Measurements from ENCODE around the gene SRR. TPM values are rescaled to one million over a fixed set of nuclear protein-coding genes. Genes with fewer than 3 reads are reported as not detected.

SRR gene
- total RNA-seq, 1 experiment from 2014 or later, result 52.3 TPM

DNA sequence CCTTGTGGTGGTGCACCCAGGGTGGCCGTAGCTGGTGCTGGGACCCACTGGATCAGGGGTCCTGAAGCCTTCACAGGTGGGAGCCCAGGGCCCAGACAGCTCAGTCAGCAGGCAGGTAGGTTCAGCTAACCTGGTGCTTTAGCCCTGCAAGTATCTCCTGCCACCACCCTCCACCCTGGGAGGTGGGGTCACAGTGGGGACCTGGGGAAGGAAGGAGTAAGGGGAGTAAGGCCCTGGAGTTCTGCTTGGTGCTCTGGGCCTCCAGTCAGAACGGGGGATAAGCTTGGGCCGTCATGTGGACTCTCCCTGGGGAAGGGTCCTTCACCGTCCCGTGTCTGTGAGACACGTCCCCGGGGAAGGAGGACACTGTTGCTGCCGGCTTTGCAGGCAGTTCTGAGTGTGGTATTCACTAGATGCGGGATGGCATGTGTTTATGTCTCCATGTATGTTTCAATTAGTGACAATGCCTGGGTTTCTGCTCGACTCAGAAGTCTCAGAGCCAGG, 54.2 kb downstream of the SRR start:
- Histone ChIP-seq H3K9me3 (ENCODE audit: insufficient read depth, low read depth) (no peaks in the 10 kb centered on the region), H2AFZ (no peak overlapping the region), H3K27me3 (ENCODE audit: insufficient read depth, low read depth) (no peaks in the 10 kb centered on the region), H3K4me2 (peak overlapping the region; percentile 60), H3K79me2 (ENCODE audit: low read depth) (0 out of 2 replicates have a peak, but pooled peaks cover 4% of the 10 kb centered on the region), H3K36me3 (ENCODE audit: low read depth) (no peaks in the 10 kb centered on the region), H3K9me2 (ENCODE audit: insufficient read depth) (no peaks in the 10 kb centered on the region), H3F3A (ENCODE audit: insufficient read depth, low read depth) (peaks cover 48% of the 10 kb centered on the region), H4K20me1 (ENCODE audit: insufficient read depth) (peaks cover 3% of the 10 kb centered on the region; the same call in 1 of the 2 replicates), H3K4me3 (no peak overlapping the region), H3K4me1 (replicated peaks; ENCODE audit: insufficient read depth) (peaks cover 50% of the 10 kb centered on the region), H3K27ac (peak overlapping the region; percentile 89)
- POLR2A ChIA-PET (ENCODE audit: unreplicated experiment), result no interaction called here
- intact Hi-C loops (cut with micrococcal nuclease; ENCODE audit: unreplicated experiment), result loop anchor here (2.0 to 5.0 kb wide), 5 partner anchors 35 to 306 kb away; partner anchors contain the start of genes MNT, SMG6 and SRR
- TF ChIP-seq, protein P1, sequence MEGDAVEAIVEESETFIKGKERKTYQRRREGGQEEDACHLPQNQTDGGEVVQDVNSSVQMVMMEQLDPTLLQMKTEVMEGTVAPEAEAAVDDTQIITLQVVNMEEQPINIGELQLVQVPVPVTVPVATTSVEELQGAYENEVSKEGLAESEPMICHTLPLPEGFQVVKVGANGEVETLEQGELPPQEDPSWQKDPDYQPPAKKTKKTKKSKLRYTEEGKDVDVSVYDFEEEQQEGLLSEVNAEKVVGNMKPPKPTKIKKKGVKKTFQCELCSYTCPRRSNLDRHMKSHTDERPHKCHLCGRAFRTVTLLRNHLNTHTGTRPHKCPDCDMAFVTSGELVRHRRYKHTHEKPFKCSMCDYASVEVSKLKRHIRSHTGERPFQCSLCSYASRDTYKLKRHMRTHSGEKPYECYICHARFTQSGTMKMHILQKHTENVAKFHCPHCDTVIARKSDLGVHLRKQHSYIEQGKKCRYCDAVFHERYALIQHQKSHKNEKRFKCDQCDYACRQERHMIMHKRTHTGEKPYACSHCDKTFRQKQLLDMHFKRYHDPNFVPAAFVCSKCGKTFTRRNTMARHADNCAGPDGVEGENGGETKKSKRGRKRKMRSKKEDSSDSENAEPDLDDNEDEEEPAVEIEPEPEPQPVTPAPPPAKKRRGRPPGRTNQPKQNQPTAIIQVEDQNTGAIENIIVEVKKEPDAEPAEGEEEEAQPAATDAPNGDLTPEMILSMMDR (conservative IDR thresholded peaks at IDR 0.05), result no peak
- no peak for TF ChIP-seq EZH2 (IDR thresholded peaks at IDR 0.05; ENCODE audit: low read depth)
- no TSS peak for BruUV-seq (replicated peaks)
- CTCF ChIA-PET, result interaction anchor here (0.7 kb wide), 1 partner anchor 22 kb away, joined by 3 read pairs; no protein-coding TSS in a partner anchor
- no peak for DNase-seq

DNA sequence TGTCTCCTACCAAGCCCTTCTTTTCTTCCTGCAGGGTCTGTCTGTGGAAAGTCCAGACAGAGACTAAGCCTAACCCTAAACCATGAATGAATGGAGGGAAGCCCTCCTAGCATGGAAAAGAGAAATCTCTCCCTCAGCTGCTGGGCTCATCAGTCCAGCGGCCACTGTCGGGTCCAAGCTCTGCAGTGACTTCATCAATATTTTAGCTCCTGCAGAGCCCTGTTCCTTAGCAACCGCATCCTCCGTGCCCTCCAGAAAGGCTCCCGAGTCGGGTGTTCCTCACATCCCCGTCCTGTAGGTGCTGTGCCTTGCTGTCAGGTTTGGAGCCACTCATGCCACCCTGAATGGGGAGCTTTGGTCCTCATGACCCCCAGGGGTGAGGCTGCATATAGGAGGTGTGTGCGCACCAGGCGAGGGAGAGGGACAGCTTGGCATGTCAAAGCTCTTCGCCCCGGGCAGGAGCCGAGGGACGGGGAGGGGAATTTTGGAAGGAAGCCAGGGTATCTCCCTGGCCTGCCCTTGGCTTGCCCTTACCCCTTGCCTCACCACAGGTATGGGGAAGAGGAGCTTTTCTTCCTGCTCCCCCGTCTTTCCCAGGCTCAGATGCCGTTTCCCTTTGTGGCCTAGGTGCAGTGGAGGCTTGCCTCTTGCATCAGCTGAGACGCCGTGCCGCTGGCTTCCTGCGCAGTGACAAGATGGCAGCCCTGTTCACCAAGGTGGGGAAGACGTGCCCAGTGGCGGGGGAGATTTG, 57.4 kb downstream of the SRR start:
- no peak overlapping the region for H2AFZ ChIP-seq
- peaks cover 43% of the 10 kb centered on the region for H3K4me1 ChIP-seq (replicated peaks; ENCODE audit: insufficient read depth)
- peaks cover 38% of the 10 kb centered on the region for H3F3A ChIP-seq (ENCODE audit: insufficient read depth, low read depth)
- CTCF ChIA-PET, result interaction anchor here (0.6 to 1.3 kb wide), 6 partner anchors 13 to 314 kb away, joined by 3 to 11 read pairs (median 6); no protein-coding TSS in a partner anchor
- no peak overlapping the region for H3K4me3 ChIP-seq
- no TSS peak for BruUV-seq (replicated peaks)
- 0 out of 2 replicates have a peak, but pooled peaks cover 3% of the 10 kb centered on the region for H4K20me1 ChIP-seq (ENCODE audit: insufficient read depth)
- peak; percentile 72 to 84 for DNase-seq
- no peak overlapping the region for H3K27ac ChIP-seq
- TF ChIP-seq EZH2 (IDR thresholded peaks at IDR 0.05; ENCODE audit: low read depth), result no peak
- TF ChIP-seq, protein P1 (conservative IDR thresholded peaks at IDR 0.05), result no peak
- H3K36me3 ChIP-seq (ENCODE audit: low read depth), result no peaks in the 10 kb centered on the region
- intact Hi-C loops (cut with micrococcal nuclease; ENCODE audit: unreplicated experiment), result no loop called here
- H3K27me3 ChIP-seq (ENCODE audit: insufficient read depth, low read depth), result no peaks in the 10 kb centered on the region
- no peaks in the 10 kb centered on the region for H3K9me2 ChIP-seq (ENCODE audit: insufficient read depth)
- H3K79me2 ChIP-seq (ENCODE audit: low read depth), result no peaks in the 10 kb centered on the region
- no peak overlapping the region for H3K4me2 ChIP-seq
- H3K9me3 ChIP-seq (ENCODE audit: insufficient read depth, low read depth), result no peaks in the 10 kb centered on the region
- POLR2A ChIA-PET (ENCODE audit: unreplicated experiment), result interaction anchor here (0.5 to 1.4 kb wide), 10 partner anchors 8 to 258 kb away, joined by 3 to 6 read pairs (median 4); partner anchors contain the start of gene TSR1

DNA sequence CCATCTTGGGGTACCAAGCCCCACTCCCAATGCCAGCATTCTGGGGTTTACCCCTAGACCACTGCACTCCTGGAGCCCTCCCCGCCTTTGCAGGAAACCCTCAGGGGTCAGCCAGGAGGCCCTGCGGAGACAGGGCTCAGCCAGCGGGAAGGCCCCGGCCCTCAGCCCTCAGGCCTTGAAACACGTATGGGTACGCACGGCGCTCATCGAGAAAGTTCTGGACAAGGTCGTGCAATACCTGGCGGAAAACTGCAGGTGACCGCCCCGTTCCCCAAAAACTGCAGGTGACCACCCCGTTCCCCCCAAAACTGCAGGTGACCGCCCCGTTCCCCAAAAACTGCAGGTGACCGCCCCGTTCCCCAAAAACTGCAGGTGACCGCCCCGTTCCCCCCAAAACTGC, 58.3 kb downstream of the SRR start:
- H3F3A ChIP-seq (ENCODE audit: insufficient read depth, low read depth), result peaks cover 38% of the 10 kb centered on the region
- no peaks in the 10 kb centered on the region for H3K9me3 ChIP-seq (ENCODE audit: insufficient read depth, low read depth)
- H3K79me2 ChIP-seq (ENCODE audit: low read depth), result no peaks in the 10 kb centered on the region
- DNase-seq, result no peak
- H4K20me1 ChIP-seq (ENCODE audit: insufficient read depth), result 0 out of 2 replicates have a peak, but pooled peaks cover 3% of the 10 kb centered on the region
- no peaks in the 10 kb centered on the region for H3K27me3 ChIP-seq (ENCODE audit: insufficient read depth, low read depth)
- no peak for TF ChIP-seq EZH2 (IDR thresholded peaks at IDR 0.05; ENCODE audit: low read depth)
- TF ChIP-seq, protein P1 (conservative IDR thresholded peaks at IDR 0.05), result no peak
- H3K9me2 ChIP-seq (ENCODE audit: insufficient read depth), result no peaks in the 10 kb centered on the region
- POLR2A ChIA-PET (ENCODE audit: unreplicated experiment), result interaction anchor here (0.5 to 0.6 kb wide), 4 partner anchors 9 to 257 kb away, joined by 3 to 5 read pairs (median 4); partner anchors contain the start of gene TSR1
- intact Hi-C loops (cut with micrococcal nuclease; ENCODE audit: unreplicated experiment), result no loop called here
- H3K36me3 ChIP-seq (ENCODE audit: low read depth), result no peaks in the 10 kb centered on the region
- CTCF ChIA-PET, result interaction anchor here (1.2 kb wide), 1 partner anchor 20 kb away, joined by 7 read pairs; no protein-coding TSS in a partner anchor
- peaks cover 43% of the 10 kb centered on the region for H3K4me1 ChIP-seq (replicated peaks; ENCODE audit: insufficient read depth)
- no peak overlapping the region for H3K27ac ChIP-seq
- no peak overlapping the region for H2AFZ ChIP-seq
- BruUV-seq (replicated peaks), result no TSS peak
- H3K4me2 ChIP-seq, result no peak overlapping the region
- H3K4me3 ChIP-seq, result no peak overlapping the region
